ENCODE measurements around the gene LRG1. TPM values are rescaled to one million over a fixed set of nuclear protein-coding genes. Genes with fewer than 3 reads are reported as not detected.

The LRG1 gene
- total and polyA plus RNA-seq, 2 experiments from 2014 or later = 0.21 to 0.45 TPM

- Histone ChIP-seq H2AFZ (no peak overlapping the region), H3K79me2 (replicated peaks; ENCODE audit: insufficient read depth) (no peaks in the 10 kb centered on the region), H3K4me1 (ENCODE audit: insufficient read depth) (no peaks in the 10 kb centered on the region; the same call in 1 of the 2 replicates), H3K27me3 (ENCODE audit: insufficient read depth) (no peaks in the 10 kb centered on the region), H4K20me1 (replicated peaks; ENCODE audit: insufficient read depth) (no peaks in the 10 kb centered on the region), H3K4me2 (no peak overlapping the region), H3K4me3 (no peak overlapping the region), H3K9me2 (ENCODE audit: insufficient read depth) (no peaks in the 10 kb centered on the region), H3K36me3 (ENCODE audit: insufficient read depth) (no peaks in the 10 kb centered on the region), H3K27ac (ENCODE audit: low read depth) (no peak overlapping the region), H3F3A (replicated peaks; ENCODE audit: low read depth) (no peaks in the 10 kb centered on the region)
- Mint-ChIP-seq H3K27me3 (ENCODE audit: insufficient read depth, low read depth, poor library complexity) (peaks cover 9% of the 10 kb centered on the region), H3K4me3 (no peak overlapping the region), H3K4me1 (peaks cover 10% of the 10 kb centered on the region), H3K27ac (no peak overlapping the region), H3K36me3 (ENCODE audit: low read depth) (no peaks in the 10 kb centered on the region), H3K9me3 (peaks cover 6% of the 10 kb centered on the region; the same call in 1 of the 3 replicates)
- TF ChIP-seq JUNB (IDR thresholded peaks at IDR 0.05; ENCODE audit: unreplicated experiment) = no peak
- TF ChIP-seq POLR2AphosphoS5 (IDR thresholded peaks at IDR 0.05; ENCODE audit: low read depth) = no peak
- TF ChIP-seq ETS1 (IDR thresholded peaks at IDR 0.05) = no peak
- no peak for TF ChIP-seq EZH2phosphoT487 (IDR thresholded peaks at IDR 0.05; ENCODE audit: unreplicated experiment)
- no peak for TF ChIP-seq CTCF (conservative IDR thresholded peaks at IDR 0.05; ENCODE audit: low read depth in 2 of 2)
- TF ChIP-seq ZNF462 (CRISPR knock-in tag; IDR thresholded peaks at IDR 0.05) = no peak
- no peak for DNase-seq (ENCODE audit: low spot score)
- ATAC-seq = no peak
Measured at GRCh38 chr19:4541114-4541805, 1.4 kb upstream of the LRG1 start.

Measured in GM23338 (cell line).